Liver (tissue), 9 donors: Measurements from ENCODE around the gene CCDC136. TPM values are rescaled to one million over a fixed set of nuclear protein-coding genes. Genes with fewer than 3 reads are reported as not detected.

Experiments used
- DNase-seq: peaks from one replicate; pipeline ENCODE4 v3.0.0-alpha.2; 2017; ENCODE audit warnings: low spot score
- H3K27ac ChIP-seq, 2 donors: one replicate each; pipeline ENCODE4 v1.7.0; 2013; ENCODE audit warnings: inconsistent platforms in 2 of 2, low read length in 2 of 2, control low read depth in 1 of 2, low read depth in 1 of 2, mild to moderate bottlenecking in 1 of 2
- H3K27me3 ChIP-seq, 4 donors: one replicate each; pipeline versions ENCODE4 v1.6.1 to v1.7.0; 2013; ENCODE audit warnings: low read length in 3 of 4, inconsistent platforms in 1 of 4, mild to moderate bottlenecking in 1 of 4, moderate library complexity in 1 of 4; ENCODE audit not compliant: control insufficient read depth in 4 of 4, insufficient read depth in 4 of 4
- H3K36me3 ChIP-seq, 4 donors: one replicate each; pipeline versions ENCODE4 v1.6.1 to v1.7.0; 2013; ENCODE audit warnings: low read length in 3 of 4, mild to moderate bottlenecking in 3 of 4, low read depth in 1 of 4, moderate library complexity in 1 of 4; ENCODE audit not compliant: control insufficient read depth in 4 of 4, insufficient read depth in 3 of 4
- H3K4me1 ChIP-seq, 4 donors: one replicate each; pipeline versions ENCODE4 v1.6.1 to v1.7.0; 2013; ENCODE audit warnings: low read length in 3 of 4, mild to moderate bottlenecking in 3 of 4, moderate library complexity in 1 of 4; ENCODE audit not compliant: control insufficient read depth in 4 of 4, insufficient read depth in 4 of 4
- H3K4me3 ChIP-seq, 3 donors: one replicate each; pipeline versions ENCODE4 v1.6.1 to v1.7.0; 2013; ENCODE audit warnings: low read length in 3 of 3, control low read depth in 1 of 3, low read depth in 1 of 3, mild to moderate bottlenecking in 1 of 3
- H3K9ac ChIP-seq, 2 donors: one replicate each; pipeline ENCODE4 v1.7.0; 2013; ENCODE audit warnings: low read length in 2 of 2, mild to moderate bottlenecking in 2 of 2, moderate library complexity in 2 of 2, control low read depth in 1 of 2, low read depth in 1 of 2
- H3K9me3 ChIP-seq, 4 donors: one replicate each; pipeline versions ENCODE4 v1.6.1 to v1.7.0; 2013; ENCODE audit warnings: low read length in 3 of 4; ENCODE audit not compliant: control insufficient read depth in 4 of 4
- ATF3 ChIP-seq: IDR thresholded peaks from 2 replicates; pipeline ENCODE4 v1.6.1; 2016; ENCODE audit warnings: antibody characterized with exemption
- EGR1 ChIP-seq, 2 donors: IDR thresholded peaks; 2 replicates each; pipeline ENCODE4 v1.6.1; 2016 to 2018; ENCODE audit warnings: antibody characterized with exemption in 2 of 2, low read depth in 2 of 2
- FOXA1 ChIP-seq: IDR thresholded peaks from 2 replicates; pipeline ENCODE4 v1.6.1; 2016; ENCODE audit warnings: antibody characterized with exemption
- FOXA2 ChIP-seq: IDR thresholded peaks from 2 replicates; pipeline ENCODE4 v1.6.1; 2016; ENCODE audit warnings: antibody characterized with exemption
- GABPA ChIP-seq, 2 donors: IDR thresholded peaks in 1 of 2; conservative IDR thresholded peaks in 1 of 2; 2 replicates each; pipeline ENCODE4 v1.6.1; 2016; ENCODE audit warnings: antibody characterized with exemption in 2 of 2, mild to moderate bottlenecking in 1 of 2, moderate library complexity in 1 of 2
- HNF4A ChIP-seq, 2 donors: conservative IDR thresholded peaks; 2 replicates each; pipeline ENCODE4 v1.6.1; 2016; ENCODE audit warnings: antibody characterized with exemption in 2 of 2, mild to moderate bottlenecking in 2 of 2
- HNF4G ChIP-seq: IDR thresholded peaks from 2 replicates; pipeline ENCODE4 v1.6.1; 2016; ENCODE audit warnings: antibody characterized with exemption
- JUND ChIP-seq, 2 donors: IDR thresholded peaks; 2 replicates each; pipeline ENCODE4 v1.6.1; 2016; ENCODE audit warnings: antibody characterized with exemption in 2 of 2
- MAX ChIP-seq: IDR thresholded peaks from 2 replicates; pipeline ENCODE4 v1.6.1; 2016; ENCODE audit warnings: antibody characterized with exemption
- NR2F2 ChIP-seq: IDR thresholded peaks from 2 replicates; pipeline ENCODE4 v1.6.1; 2016; ENCODE audit warnings: antibody characterized with exemption
- RAD21 ChIP-seq, 2 donors: IDR thresholded peaks; 2 replicates each; pipeline ENCODE4 v1.6.1; 2016; ENCODE audit warnings: antibody characterized with exemption in 2 of 2, mild to moderate bottlenecking in 2 of 2
- REST ChIP-seq: IDR thresholded peaks from 2 replicates; pipeline ENCODE4 v1.6.1; 2016; ENCODE audit warnings: antibody characterized with exemption, mild to moderate bottlenecking
- RXRA ChIP-seq, 2 donors: IDR thresholded peaks; 2 replicates each; pipeline ENCODE4 v1.6.1; 2017 to 2018; ENCODE audit warnings: antibody characterized with exemption in 2 of 2, mild to moderate bottlenecking in 1 of 2
- SP1 ChIP-seq: IDR thresholded peaks from 2 replicates; pipeline ENCODE4 v1.6.1; 2018; ENCODE audit warnings: antibody characterized with exemption, mild to moderate bottlenecking
- TAF1 ChIP-seq: conservative IDR thresholded peaks from 2 replicates; pipeline ENCODE4 v1.6.1; 2016; ENCODE audit warnings: antibody characterized with exemption, mild to moderate bottlenecking
- WGBS: extraction: QIAGEN DNeasy Blood & Tissue Kit; methylation state at CpG from one replicate; pipeline ENCODE4 v1.1.7; 2013; 5-methylcytosine and 5-hydroxymethylcytosine counted together
- polyA plus RNA-seq, 2 donors: library from polyadenylated mRNA; stranded (reverse) in 1 of 2; unstranded in 1 of 2; fragments of 200-250 nt in 1 of 2; fragments of >200 nt in 1 of 2; fragmentation: Nextera tagmentation in 1 of 2; extraction: Ambion mirVana in 1 of 2; gene quantifications; one replicate each; pipeline versions ENCODE4 v1.2.1 to v1.2.3, GENCODE V29; 2013 to 2015
- total RNA-seq, 2 donors: library from RNA; depleted of rRNA; stranded (reverse); fragments of >200 nt; gene quantifications; one replicate each; pipeline ENCODE4 v1.2.3, GENCODE V29; 2014
- TF ChIP-seq, protein P1 (sequence below): fragments of 150-350 bp; IDR thresholded peaks from 2 replicates; pipeline ENCODE4 v1.5.1; 2017; ENCODE audit warnings: improper control_type of control experiment, low read depth, low read length; ENCODE audit not compliant: missing input control
- TF ChIP-seq, protein P2 (sequence below): IDR thresholded peaks from 2 replicates; pipeline ENCODE4 v1.6.1; 2016; ENCODE audit warnings: antibody characterized with exemption
- donor health status: healthy.
- donor health status: healthy.
- donor health status: healthy.
- donor health status: healthy.
- donor health status: healthy.

The CCDC136 gene
- total and polyA plus RNA-seq, 4 donors, result 0.09 to 0.59 (median 0.22) TPM

GRCh38 chr7:128778946-128779345 is 12.8 kb upstream of the CCDC136 start:
- H3K9ac ChIP-seq, result no peak overlapping the region
- H3K4me3 ChIP-seq, result no peak overlapping the region
- H3K27me3 ChIP-seq, result no peaks in the 10 kb centered on the region
- DNase-seq, result no peak
- no peak overlapping the region for H3K27ac ChIP-seq
- no peaks in the 10 kb centered on the region for H3K36me3 ChIP-seq
- H3K9me3 ChIP-seq, result no peaks in the 10 kb centered on the region
- H3K4me1 ChIP-seq, result no peaks in the 10 kb centered on the region
- 87% methylated on average over 5 of the region's 5 CpGs for WGBS
- no peak for TF ChIP-seq REST
- no peak for TF ChIP-seq FOXA2
- TF ChIP-seq ATF3, result no peak
- no peak for TF ChIP-seq NR2F2
- no peak for TF ChIP-seq HNF4G
- TF ChIP-seq, protein P1, sequence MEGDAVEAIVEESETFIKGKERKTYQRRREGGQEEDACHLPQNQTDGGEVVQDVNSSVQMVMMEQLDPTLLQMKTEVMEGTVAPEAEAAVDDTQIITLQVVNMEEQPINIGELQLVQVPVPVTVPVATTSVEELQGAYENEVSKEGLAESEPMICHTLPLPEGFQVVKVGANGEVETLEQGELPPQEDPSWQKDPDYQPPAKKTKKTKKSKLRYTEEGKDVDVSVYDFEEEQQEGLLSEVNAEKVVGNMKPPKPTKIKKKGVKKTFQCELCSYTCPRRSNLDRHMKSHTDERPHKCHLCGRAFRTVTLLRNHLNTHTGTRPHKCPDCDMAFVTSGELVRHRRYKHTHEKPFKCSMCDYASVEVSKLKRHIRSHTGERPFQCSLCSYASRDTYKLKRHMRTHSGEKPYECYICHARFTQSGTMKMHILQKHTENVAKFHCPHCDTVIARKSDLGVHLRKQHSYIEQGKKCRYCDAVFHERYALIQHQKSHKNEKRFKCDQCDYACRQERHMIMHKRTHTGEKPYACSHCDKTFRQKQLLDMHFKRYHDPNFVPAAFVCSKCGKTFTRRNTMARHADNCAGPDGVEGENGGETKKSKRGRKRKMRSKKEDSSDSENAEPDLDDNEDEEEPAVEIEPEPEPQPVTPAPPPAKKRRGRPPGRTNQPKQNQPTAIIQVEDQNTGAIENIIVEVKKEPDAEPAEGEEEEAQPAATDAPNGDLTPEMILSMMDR, result no peak
- TF ChIP-seq GABPA (IDR thresholded peaks at IDR 0.05 in 1 of 2, conservative IDR thresholded peaks at IDR 0.05 in 1 of 2), result no peak
- TF ChIP-seq FOXA1, result no peak
- TF ChIP-seq EGR1 (IDR thresholded peaks at IDR 0.05; ENCODE audit: low read depth in 2 of 2), result no peak
- TF ChIP-seq TAF1, result no peak
- TF ChIP-seq RXRA (IDR thresholded peaks at IDR 0.05), result no peak
- no peak for TF ChIP-seq MAX

DNA sequence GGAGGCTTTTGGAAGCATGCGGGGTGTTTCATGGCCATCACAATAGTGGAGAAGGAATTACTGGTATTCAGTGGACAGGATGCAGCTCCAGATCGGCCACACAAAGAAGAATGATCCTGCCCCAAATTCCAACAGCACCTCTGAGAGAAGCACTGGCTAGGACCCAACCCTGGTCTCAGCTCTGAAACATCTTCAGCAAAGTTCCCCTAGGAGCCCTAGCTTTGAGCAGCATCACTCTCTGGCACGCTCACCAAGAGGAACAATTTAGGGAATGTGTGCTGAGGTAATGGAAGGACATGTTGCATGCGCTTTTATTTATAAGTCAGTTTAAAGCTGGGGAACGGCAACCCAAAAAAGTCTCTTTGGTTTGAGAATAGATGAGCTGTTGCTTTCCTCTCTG is 10.6 kb upstream of the CCDC136 start:
- 92% methylated on average over 5 of the region's 5 CpGs for WGBS
- no peak overlapping the region for H3K4me3 ChIP-seq
- no peaks in the 10 kb centered on the region for H3K27me3 ChIP-seq
- H3K9me3 ChIP-seq, result no peaks in the 10 kb centered on the region
- no peaks in the 10 kb centered on the region for H3K4me1 ChIP-seq
- no peak overlapping the region for H3K9ac ChIP-seq
- H3K36me3 ChIP-seq, result no peaks in the 10 kb centered on the region
- no peak for DNase-seq
- no peak overlapping the region for H3K27ac ChIP-seq
- TF ChIP-seq NR2F2 (no peak), FOXA2 (no peak), FOXA1 (no peak), JUND (IDR thresholded peaks at IDR 0.05) (no peak), HNF4A (conservative IDR thresholded peaks at IDR 0.05) (no peak), REST (no peak), SP1 (no peak), EGR1 (IDR thresholded peaks at IDR 0.05; ENCODE audit: low read depth in 2 of 2) (no peak), TAF1 (no peak), RAD21 (IDR thresholded peaks at IDR 0.05) (no peak), MAX (no peak), ATF3 (no peak), GABPA (IDR thresholded peaks at IDR 0.05 in 1 of 2, conservative IDR thresholded peaks at IDR 0.05 in 1 of 2) (no peak)
- TF ChIP-seq, protein P2, sequence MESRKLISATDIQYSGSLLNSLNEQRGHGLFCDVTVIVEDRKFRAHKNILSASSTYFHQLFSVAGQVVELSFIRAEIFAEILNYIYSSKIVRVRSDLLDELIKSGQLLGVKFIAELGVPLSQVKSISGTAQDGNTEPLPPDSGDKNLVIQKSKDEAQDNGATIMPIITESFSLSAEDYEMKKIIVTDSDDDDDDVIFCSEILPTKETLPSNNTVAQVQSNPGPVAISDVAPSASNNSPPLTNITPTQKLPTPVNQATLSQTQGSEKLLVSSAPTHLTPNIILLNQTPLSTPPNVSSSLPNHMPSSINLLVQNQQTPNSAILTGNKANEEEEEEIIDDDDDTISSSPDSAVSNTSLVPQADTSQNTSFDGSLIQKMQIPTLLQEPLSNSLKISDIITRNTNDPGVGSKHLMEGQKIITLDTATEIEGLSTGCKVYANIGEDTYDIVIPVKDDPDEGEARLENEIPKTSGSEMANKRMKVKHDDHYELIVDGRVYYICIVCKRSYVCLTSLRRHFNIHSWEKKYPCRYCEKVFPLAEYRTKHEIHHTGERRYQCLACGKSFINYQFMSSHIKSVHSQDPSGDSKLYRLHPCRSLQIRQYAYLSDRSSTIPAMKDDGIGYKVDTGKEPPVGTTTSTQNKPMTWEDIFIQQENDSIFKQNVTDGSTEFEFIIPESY, result no peak
